Stimulated activated CD8-positive, alpha-beta memory T cell treated with anti-CD3 and anti-CD28 coated beads, Interleukin-12 subunit alpha, Interleukin-12 subunit beta, amount 100 ng/mL, for 24 hours (primary cell): ENCODE results near the gene CD163L1.
"Not testable (repeated sequence)": the region's sequence is repeated elsewhere in the genome, so short reads cannot be mapped to it uniquely, and the experiment has no call there.

Source experiments
- DNase-seq: peaks from one replicate; pipeline ENCODE4 v3.0.0-alpha.2; 2020; ENCODE audit errors: extremely low read depth

The CD163L1 gene

GRCh38 chr12:7444076-7444475 is at the start of gene CD163L1:
CD163L1 (minus strand) TSS chr12:7444153; CDS start chr12:7444127, 26 bp downstream.
- no peak for DNase-seq

DNA sequence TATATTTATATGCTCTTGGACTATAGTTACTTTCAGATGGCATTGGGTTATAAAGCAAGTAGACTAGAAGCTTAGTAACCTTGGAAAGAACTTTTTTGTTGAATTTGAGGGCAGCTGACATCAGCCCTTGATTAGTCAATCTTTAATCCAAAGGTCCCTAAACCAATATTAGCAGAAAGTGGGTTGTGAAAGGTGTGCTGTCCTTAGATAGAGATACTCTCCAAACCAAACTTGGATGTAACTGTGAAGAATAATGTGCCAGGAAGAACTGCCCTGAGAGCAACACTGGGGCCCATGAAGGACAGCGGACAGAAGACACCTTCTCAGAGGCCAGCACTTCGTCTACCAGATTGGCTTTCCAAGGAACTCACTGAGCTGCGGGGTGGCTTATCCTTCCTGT is 49.1 kb upstream of the CD163L1 start:
- no peak for DNase-seq

GRCh38 chr12:7486512-7486911 is 42.6 kb upstream of the CD163L1 start:
- DNase-seq, result no peak

DNA sequence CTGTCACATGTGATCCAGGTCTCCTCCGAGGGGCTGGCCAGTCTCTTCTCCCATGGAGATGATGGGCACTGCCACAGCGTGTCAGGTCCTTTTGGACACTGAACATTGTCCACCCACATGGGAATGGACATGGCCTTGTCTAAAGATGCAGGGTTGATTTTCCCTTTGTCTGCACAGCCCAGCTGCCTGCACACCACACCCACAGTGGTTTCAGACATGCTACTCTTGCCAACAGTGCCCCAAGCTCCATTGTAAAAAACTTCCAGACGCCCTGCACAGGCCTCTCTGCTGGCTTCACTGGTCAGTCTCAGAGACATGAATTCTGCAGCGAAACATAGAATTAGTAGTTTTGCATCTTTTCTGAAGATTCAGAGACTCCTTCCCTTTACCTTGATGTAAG is 41.1 kb upstream of the CD163L1 start:
- no peak for DNase-seq

- no peak for DNase-seq
Observed at GRCh38 chr12:7483343-7483742, 39.4 kb upstream of the CD163L1 start.

DNA sequence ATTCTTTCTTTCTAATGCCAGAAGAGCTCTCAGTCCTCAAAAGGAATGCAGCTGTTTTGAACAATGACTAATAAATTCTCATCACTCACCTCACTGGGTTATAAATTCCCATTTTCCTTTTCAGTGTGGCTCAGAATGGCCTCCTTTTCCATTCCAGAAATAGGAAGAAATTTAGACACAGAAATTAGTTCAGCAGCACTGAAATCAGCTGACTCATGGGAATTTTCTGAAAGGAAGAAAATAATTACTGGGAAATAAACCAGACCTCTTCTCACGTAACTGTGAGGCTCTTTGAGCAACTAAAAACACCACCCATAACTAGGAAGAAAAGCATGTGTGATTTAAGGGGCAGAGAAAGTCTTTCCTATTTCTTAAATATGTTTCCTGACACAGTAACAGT is 35.8 kb upstream of the CD163L1 start:
- DNase-seq, result no peak

DNA sequence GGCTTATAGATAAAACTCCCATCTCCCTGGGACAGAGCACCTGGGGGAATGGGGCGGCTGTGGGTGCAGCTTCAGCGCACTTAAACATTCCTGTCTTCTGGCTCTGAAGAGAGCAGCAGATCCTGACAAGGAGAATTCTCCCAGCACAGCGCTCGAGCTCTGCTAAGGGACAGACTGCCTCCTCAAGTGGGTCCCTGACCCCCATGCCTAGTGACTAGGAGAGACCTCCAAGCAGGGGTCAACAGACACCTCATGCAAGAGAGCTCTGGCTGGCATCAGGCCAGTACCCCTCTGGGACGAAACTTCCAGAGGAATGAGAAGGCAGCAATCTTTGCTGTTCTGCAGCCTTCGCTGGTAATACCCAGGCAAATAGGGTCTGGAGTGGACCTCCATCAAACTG is 28.1 kb upstream of the CD163L1 start:
- DNase-seq, result no peak

- DNase-seq, result no peak
Observed at GRCh38 chr12:7460375-7461259, 16.7 kb upstream of the CD163L1 start.

GRCh38 chr12:7459973-7460372 is 16.0 kb upstream of the CD163L1 start:
- DNase-seq, result no peak

DNA sequence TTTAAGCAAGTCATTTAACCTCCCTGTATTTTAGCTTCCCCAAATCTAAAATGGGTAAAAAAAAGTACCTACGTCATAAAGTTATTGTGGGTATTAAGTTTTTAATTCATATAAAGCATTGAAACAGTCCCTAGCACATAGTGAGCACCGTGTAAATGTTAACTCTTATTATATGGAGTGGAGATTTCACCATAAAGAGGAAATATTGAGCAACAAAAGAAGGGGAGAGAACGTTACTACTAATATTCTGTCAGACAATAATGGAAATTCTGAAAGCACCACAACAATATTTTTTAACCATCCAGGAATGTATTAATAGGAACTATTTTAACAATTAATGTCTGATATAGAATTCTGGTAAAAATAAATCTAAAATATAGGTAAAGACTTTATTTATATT is 7.8 kb upstream of the CD163L1 start:
- no peak for DNase-seq

- no peak for DNase-seq
Observed at GRCh38 chr12:7450667-7451066, 6.7 kb upstream of the CD163L1 start.

GRCh38 chr12:7448099-7448498 is 4.1 kb upstream of the CD163L1 start:
- DNase-seq, result no peak

GRCh38 chr12:7444537-7444936 is 584 bp upstream of the CD163L1 start:
- no peak for DNase-seq

DNA sequence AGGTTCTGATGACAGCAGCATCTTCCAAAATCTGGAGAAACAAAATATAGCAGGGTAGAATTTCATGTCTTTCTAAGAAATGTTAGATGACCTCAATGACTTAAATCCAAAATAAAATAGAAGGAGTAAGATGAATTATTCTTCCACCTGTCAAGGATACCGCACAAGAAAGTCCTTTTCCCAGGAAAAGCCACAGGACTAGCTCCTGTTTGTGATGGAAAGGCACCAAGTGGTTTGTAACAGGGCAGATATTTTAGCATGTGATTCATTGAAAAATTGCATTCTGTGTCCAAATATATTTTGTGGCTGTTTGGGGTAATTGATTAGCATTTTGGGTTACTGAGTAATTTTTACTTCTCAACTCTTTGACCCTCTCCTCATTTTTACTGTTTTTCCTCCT is 2.7 kb downstream of the CD163L1 start:
- no peak for DNase-seq

- DNase-seq, result no peak
Observed at GRCh38 chr12:7439579-7440505, 4.1 kb downstream of the CD163L1 start.

DNA sequence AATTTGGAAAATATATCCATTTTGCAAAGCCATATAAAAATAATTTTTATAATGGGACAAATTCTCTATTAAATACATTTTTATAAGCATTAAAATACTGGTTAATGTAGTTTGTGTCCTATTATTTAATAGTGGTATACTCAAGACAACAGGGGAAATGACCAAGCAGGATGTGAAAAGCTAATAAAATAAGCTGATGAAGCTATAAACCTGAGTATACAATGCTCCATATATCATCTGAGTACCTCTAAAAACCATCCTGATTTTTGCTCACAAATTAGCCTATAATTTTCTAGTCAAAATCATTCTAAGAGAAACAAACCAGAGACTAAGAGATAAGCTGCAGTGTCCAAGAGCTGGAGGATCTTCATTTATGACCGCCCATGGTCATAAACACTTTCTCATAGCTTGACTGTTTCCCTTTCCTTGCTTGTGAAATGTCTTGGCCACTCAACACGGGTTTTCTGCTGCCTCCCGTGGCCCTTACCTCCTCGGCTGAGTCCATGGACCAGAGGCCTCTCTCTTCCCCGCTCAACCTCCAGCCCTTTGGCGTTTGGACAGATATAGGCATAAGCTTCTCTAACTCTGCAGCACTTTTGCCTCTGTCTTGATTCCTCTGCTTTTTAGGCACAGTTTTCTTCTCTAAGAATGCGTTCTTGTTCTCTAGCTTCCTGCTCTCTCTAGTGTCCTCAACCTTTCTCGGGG is 5.5 kb downstream of the CD163L1 start:
- DNase-seq, result not testable (repeated sequence)

- not testable (repeated sequence) for DNase-seq
Observed at GRCh38 chr12:7437494-7437893, 6.5 kb downstream of the CD163L1 start.

DNA sequence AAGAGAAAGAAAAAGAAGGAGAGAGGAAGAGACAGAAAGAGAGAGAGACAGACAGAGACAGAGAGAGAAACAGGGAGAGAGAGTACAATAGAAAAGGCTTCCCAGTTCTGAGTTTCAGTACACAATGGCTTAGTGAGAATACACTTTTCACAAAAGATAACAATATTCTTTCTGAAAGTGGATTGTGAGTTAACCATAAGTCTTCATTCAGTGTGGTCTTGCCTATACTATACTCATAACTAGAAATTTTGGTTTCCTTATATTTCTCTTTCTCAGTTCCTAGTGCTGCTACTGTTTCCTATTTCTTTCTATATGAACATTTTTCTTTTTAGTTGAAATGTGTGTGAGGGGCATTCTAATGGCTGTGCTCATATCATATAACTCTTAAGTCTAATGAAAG is 9.3 kb downstream of the CD163L1 start:
- DNase-seq, result no peak

- DNase-seq, result no peak
Observed at GRCh38 chr12:7433276-7433822, 10.6 kb downstream of the CD163L1 start.

DNA sequence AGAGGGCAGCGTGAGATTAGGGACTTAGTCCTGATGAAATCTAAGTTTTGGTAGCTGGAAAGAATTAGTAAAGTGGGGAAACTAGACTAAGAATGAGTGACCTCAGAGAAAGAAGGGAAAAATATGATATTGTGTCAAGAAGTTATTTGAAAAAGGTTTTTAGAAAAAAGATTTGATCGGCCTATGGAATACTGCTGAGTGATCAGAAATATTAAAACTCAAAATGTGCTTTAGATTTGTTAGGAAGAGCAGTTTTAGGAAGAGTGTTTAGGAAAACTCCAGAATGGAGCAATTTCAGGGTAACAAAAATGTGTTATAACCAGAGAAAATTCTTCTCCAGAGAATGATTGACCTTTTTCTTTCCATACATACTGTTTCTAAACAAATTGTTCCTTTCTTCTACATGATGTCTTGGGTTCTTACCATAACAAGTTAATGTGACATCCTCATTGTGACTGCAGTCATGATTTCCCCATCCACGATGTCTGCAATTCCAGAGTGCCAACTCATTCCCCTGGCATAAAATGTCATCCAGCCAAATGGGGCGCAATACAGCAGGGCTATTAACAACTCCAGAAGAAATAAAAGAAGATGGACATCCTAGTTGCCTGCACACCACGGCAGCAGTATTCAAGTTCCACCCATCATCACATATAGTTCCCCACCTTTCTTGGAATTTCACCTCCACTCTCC is 11.8 kb downstream of the CD163L1 start:
- no peak for DNase-seq

GRCh38 chr12:7411343-7411742 is 32.6 kb downstream of the CD163L1 start:
- no peak for DNase-seq
